Measurements from ENCODE around the gene IL15RA. TPM values are rescaled to one million over a fixed set of nuclear protein-coding genes. Genes with fewer than 3 reads are reported as not detected.

The IL15RA gene, protein sequence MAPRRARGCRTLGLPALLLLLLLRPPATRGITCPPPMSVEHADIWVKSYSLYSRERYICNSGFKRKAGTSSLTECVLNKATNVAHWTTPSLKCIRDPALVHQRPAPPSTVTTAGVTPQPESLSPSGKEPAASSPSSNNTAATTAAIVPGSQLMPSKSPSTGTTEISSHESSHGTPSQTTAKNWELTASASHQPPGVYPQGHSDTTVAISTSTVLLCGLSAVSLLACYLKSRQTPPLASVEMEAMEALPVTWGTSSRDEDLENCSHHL
- polyA plus RNA-seq (2013, experiment 1 of 2; ENCODE audit: insufficient read length), result 0.85 TPM
- polyA plus RNA-seq (2013, experiment 2 of 2; ENCODE audit: insufficient read length), result 0.36 TPM

DNA sequence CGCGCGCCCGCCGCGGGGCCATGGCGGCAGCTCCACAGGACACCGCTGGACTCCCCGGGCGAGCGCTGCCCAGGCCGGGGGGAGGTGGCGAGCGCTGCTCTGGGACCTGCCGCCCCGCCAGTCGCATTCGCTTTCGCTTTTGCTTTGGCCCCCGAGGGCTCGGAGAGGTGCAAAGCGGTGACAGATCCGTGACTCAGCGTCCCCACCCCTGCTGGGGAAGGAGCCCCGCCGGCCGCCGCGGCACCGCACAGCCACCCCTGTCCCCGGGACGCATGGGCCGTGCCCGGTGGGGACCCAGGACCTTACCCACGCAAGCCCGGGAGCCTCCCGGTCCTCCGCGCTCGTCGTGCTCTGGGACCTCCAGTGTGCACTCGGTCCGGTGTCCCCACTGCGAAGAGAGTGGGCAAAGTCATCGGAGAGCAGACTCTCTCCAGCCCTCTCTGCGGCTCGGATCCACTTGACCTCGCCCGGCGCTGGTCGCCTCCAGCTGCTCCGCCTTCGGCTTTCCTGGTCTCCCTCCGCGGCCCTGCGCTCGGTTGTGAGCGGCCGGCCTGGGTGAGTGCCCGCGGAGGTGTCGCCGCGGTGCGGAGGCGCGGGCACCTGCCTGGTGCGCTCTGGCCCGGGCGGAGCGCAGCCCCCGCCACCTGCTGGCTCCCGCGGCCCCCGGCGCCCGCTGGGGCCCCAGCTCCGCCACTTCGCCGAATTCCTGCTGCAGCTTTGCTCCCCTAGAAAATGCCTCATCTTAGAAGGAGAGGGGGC, at the start of gene IL15RA:
TSS of gene IL15RA (minus strand) at position 73 of the 759 bp plus-strand sequence. CDS start at position 22, 51 bp downstream.
- peak; percentile 71 for DNase-seq

GRCh38 chr10:6025683-6026255, 48.4 kb upstream of the IL15RA start:
- no peak for DNase-seq

GRCh38 chr10:6024334-6024682, 47.0 kb upstream of the IL15RA start:
- DNase-seq, result no peak

DNA sequence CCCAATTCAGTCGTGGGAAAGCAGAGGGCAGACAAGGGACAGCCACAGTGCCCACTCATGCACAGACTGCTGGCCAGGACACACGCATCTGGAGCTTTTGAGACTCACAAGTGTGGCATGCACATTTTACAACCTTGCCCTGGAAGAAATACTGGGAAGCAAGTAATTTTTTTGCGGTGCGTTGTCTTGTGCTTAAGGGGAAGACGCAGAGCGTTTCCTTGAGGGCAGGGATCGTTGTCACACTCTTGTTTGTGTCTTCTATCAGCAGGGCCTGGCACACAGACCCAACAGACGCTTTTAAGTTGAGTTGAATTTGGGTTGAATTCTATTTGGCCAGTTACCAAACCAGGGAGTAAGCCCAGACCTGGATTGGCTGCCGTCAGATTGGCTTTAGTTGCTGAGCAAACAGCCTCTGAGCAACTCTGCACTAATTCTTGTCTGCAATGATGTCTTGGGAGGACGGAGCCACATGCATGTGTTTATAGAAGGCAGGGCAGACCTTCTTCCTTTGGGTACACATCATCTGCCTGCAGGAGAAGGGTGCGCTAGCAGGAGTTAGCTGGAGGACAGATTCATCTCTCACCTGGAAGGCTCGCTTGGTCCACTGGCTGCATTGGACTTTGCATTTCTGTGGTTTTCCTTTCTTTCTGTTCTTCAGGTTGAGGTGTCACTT, 46.5 kb upstream of the IL15RA start:
- DNase-seq, result no peak

GRCh38 chr10:6022660-6023059, 45.3 kb upstream of the IL15RA start:
- DNase-seq, result no peak

- no peak for DNase-seq
Observed at GRCh38 chr10:6020826-6021225, 43.5 kb upstream of the IL15RA start.

- no peak for DNase-seq
Observed at GRCh38 chr10:6019796-6020195, 42.5 kb upstream of the IL15RA start.

DNA sequence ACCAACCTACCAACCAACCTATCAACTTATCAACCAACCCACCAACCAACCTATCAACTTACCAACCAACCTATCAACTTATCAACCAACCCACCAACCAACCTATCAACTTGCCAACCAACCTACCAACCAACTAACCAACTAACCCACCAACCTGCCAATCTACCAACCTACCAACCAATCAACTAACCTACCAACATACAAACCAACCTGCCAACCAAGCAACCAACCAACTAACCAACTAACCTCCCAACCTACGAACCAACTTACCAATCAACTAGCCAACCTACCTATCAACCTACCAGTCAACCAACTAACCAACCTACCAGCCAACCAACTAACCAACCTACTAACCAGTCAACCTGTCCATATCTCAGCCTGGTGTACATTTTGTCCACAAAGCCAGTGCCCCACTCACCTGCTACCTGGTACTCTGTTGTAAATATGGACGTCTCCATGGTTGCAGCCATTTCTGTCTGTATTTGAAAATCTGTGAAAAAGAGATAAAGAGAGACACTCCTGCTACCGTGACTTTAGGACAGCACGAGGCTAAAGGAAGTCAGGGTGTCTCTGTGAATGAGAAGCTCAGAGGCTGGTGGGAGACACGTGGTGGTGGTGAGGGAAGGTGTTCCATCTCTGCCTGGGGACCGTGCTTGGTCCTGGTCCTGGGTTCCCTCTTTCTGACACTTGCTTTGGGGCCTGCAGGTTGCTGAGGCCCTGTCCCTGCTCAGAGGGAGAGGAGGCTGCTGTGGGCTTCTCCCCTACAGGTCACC, 41.9 kb upstream of the IL15RA start:
- no peak for DNase-seq

- DNase-seq, result no peak
Observed at GRCh38 chr10:6018422-6018821, 41.1 kb upstream of the IL15RA start.

DNA sequence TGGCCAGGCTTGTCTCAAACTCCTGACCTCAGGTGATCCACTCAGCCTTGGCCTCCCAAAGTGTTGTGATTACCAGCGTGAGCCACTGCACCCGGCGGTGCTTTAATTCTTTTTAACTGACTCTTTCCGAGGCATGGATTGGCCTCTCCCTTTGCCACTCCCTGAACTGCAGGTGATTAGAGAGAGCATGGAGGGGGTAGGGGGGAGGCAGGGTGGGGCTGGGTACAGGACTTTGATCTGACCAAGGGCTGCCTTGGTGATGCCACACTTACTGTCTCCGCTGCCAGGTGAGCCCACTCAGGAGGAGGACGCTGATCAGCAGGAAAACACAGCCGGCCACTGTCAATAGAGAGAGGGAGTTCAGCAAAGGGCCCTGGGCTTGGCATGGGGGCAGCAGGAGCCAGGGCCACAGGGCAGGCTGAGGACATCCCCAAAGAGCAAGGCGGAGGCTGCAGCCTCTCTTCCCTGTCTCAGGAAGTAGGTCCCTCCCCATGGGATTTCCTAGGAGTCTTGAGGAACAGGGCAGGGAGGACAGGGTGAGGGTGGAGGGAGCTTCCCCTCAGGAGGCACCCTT, 40.5 kb upstream of the IL15RA start:
- DNase-seq, result no peak

DNA sequence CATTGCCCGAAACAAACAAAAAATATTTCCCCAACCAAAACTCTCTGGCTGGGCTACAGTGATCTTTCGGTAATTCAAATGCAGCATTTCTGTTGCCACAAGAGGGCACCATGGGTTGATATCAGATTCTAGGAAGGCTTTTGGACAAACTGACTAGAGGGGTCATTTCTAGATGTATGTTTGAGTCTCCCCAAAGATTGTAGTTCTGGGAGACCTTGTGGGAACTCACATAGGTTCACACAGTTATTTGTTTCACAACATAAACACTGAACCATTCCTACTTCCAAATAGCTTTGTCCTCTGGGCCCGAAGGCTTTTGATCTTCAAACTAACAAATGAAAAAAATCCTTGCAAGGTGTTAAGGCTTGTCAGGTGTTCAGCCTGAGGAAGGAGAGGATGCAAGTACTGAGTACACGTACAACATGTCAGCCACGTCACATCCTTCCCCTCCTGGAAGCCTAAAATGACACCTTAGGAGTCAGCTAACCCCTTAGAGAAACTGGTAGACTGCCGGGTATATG, 37.0 kb upstream of the IL15RA start:
- DNase-seq, result peak; percentile 26

- no peak for DNase-seq
Observed at GRCh38 chr10:6013413-6014192, 36.3 kb upstream of the IL15RA start.

- DNase-seq, result no peak
Observed at GRCh38 chr10:6012121-6012905, 35.0 kb upstream of the IL15RA start.

DNA sequence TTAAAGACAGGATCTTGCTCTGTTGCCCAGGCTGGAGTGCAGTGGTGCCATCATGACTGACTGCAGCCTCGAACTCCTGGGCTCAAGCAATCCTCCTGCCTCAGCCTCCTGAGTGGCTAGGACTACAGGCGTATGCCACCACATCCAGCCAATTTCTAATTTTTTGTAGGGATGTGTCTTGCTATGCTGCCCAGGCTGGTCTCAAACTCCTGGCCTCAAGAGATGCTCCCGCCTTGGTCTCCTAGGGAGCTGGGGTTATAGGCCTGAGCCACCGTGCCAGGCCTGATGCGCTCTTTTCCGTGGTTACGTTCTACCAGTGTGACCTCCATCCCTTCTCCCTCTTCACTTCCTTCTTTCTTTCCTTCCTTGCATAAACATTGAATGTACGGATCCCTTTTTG, 34.2 kb upstream of the IL15RA start:
- DNase-seq, result no peak

GRCh38 chr10:6010569-6010968, 33.2 kb upstream of the IL15RA start:
- no peak for DNase-seq

DNA sequence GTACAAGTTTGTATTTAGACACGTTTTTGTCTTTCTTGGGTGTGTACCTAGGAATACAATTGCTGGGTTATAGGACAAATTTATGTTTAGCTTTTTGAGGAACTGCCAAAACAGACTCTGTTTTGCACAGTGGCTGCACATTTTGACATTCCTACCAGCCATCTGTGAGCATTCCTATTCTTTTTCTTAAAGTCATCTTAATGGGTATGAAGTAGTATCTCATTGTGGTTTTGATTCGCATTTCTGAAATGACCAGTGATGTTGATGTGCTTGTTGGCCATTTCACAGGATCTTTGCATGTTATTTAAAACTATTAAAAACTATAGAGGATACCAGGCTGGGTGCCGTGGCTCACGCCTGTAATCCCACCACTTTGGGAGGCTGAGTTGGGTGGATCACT, 32.6 kb upstream of the IL15RA start:
- DNase-seq, result no peak

DNA sequence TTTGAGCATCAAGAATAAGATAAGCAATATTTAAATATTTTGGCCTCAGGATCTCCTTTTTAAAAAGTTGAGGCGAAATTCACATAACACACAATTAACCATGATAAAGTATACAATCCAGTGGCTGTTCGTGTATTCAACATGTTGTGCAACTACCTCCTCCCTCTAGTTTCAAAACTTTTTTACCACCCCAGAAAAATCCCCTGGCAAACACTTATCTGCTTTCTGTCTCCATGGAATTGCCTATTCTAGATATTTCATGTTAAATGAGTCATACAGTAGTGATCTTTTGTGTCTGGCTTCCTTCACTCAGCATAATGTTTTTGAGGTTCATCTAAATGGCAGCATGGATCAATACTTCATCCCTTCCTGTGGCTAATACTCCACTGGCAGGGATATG, 31.8 kb upstream of the IL15RA start:
- no peak for DNase-seq

DNA sequence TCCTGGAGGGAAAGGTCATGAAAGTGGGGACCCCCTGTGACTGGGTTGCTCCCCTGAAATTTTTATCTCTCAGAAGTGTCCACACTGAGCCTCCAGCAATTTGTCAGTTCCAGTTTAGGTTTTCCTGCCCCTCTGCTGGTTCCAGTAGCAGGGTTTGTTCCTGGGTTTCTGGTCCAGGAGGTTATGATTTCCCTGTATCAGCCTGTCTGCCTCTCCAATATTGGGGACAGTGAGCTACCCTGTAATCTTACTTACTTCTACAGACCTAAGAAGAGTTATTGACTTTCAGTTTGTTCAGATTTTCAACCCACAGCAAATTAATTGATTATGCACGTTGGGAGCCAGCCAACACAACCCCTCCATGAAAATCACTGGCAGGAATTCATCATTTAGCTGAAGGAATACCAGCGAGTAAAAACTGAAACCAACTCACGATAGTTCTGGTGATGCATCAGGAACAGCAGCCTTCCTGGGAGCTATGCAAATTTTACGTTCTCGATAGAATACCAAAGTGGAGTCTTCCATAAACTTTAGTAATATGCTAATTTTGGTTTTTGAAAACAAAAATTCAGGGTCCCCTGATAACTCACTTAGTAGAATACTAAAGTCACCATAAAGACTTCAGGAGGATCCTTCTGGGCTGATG, 31.3 kb upstream of the IL15RA start:
- no peak for DNase-seq

- DNase-seq, result no peak
Observed at GRCh38 chr10:6006991-6007390, 29.6 kb upstream of the IL15RA start.

- DNase-seq, result no peak
Observed at GRCh38 chr10:6006546-6006945, 29.2 kb upstream of the IL15RA start.

All from fibroblast of skin of back (primary cell).